ENCODE data around the gene LNP1.

DNA sequence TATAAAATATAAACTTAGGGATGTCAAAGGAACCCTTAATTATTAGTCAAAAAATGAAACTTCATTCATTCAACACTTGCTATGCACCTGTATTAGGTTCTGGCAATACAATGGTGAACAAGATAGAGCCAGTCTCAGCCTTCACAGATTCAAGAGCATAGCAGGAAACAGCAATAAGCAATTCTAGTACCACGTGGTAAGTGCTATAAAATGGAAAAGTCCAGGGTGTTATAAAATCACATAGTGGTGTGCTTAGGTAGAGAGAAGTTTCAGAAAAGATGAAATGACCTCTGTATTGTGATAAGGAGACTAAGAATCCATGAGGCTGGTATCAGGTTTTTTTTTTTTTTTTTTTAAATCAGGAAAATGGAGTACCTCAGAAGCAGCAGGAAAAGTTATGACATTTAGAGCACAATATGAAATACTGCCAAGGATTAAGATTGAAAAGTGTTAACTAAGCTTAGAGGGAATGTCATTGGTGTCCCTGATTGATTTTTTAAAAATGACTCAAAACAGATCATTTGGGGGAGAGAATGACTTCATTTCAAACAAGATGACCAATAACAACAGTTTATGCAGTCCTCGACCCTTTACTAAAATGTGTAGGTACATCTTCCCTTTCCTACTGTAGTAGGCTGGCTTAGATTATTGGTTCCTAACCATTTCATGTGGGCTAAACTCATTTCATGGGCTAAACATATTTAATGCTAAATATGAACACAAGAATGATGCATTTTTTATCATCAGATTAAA lies 5.5 kb upstream of the LNP1 start:
- TF ChIP-seq, protein P1, sequence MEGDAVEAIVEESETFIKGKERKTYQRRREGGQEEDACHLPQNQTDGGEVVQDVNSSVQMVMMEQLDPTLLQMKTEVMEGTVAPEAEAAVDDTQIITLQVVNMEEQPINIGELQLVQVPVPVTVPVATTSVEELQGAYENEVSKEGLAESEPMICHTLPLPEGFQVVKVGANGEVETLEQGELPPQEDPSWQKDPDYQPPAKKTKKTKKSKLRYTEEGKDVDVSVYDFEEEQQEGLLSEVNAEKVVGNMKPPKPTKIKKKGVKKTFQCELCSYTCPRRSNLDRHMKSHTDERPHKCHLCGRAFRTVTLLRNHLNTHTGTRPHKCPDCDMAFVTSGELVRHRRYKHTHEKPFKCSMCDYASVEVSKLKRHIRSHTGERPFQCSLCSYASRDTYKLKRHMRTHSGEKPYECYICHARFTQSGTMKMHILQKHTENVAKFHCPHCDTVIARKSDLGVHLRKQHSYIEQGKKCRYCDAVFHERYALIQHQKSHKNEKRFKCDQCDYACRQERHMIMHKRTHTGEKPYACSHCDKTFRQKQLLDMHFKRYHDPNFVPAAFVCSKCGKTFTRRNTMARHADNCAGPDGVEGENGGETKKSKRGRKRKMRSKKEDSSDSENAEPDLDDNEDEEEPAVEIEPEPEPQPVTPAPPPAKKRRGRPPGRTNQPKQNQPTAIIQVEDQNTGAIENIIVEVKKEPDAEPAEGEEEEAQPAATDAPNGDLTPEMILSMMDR (IDR thresholded peaks at IDR 0.05), result no peak
- TF ChIP-seq POLR2A (IDR thresholded peaks at IDR 0.05), result no peak
- TF ChIP-seq POLR2AphosphoS5 (IDR thresholded peaks at IDR 0.05), result no peak
- TF ChIP-seq EP300 (IDR thresholded peaks at IDR 0.05), result no peak
